Measurements from ENCODE around the gene DDX6.

The DDX6 gene

DNA sequence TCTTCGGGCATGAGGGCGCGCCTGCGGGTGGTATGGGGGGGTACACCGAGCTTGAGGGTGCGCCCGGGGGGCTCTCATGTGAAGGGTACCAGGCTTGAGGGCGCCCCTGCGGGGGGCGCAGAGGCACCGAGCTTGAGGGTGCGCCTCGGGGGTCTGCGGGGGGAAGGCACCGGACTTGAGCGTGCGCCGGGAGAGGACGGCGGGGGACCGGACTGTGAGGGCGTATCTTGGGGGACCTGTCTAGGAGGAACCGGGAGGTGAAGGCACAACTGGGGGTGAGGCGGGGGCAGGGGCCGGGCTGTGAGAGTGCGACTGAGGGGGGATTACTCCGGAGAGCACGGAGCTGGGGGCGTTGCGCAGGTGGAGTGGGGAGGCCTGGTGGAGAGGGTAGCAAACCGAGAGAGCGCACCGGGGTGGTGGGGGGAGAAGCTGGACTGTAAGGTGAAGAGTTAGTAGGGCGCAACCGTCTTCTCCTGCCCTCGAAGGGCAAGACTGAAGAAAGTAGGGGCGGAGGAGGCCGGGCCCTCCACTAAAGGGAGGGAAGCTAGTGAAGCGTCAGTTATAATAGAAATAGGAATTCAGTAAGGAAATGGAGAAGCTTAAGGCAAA lies 1.1 kb upstream of the DDX6 start:
- H3K4me3 ChIP-seq (ENCODE audit: low read depth, low read length) = peak overlapping the region; percentile 82
- POLR2A ChIA-PET = interaction anchor here (0.5 to 4.4 kb wide), 12 partner anchors 11 to 215 kb away, joined by 3 to 49 read pairs (median 3); partner anchors contain the start of gene BCL9L
- TF ChIP-seq, protein P1, sequence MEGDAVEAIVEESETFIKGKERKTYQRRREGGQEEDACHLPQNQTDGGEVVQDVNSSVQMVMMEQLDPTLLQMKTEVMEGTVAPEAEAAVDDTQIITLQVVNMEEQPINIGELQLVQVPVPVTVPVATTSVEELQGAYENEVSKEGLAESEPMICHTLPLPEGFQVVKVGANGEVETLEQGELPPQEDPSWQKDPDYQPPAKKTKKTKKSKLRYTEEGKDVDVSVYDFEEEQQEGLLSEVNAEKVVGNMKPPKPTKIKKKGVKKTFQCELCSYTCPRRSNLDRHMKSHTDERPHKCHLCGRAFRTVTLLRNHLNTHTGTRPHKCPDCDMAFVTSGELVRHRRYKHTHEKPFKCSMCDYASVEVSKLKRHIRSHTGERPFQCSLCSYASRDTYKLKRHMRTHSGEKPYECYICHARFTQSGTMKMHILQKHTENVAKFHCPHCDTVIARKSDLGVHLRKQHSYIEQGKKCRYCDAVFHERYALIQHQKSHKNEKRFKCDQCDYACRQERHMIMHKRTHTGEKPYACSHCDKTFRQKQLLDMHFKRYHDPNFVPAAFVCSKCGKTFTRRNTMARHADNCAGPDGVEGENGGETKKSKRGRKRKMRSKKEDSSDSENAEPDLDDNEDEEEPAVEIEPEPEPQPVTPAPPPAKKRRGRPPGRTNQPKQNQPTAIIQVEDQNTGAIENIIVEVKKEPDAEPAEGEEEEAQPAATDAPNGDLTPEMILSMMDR (IDR thresholded peaks at IDR 0.05; ENCODE audit: insufficient read depth, low read length, missing control alignments) = no peak
- CTCF ChIA-PET = interaction anchor here (0.7 to 9.8 kb wide), 16 partner anchors 7 to 165 kb away, joined by 3 to 108 read pairs (median 3); partner anchors contain the start of gene BCL9L
- no peak for DNase-seq (ENCODE audit: low read depth, low spot score)

DNA sequence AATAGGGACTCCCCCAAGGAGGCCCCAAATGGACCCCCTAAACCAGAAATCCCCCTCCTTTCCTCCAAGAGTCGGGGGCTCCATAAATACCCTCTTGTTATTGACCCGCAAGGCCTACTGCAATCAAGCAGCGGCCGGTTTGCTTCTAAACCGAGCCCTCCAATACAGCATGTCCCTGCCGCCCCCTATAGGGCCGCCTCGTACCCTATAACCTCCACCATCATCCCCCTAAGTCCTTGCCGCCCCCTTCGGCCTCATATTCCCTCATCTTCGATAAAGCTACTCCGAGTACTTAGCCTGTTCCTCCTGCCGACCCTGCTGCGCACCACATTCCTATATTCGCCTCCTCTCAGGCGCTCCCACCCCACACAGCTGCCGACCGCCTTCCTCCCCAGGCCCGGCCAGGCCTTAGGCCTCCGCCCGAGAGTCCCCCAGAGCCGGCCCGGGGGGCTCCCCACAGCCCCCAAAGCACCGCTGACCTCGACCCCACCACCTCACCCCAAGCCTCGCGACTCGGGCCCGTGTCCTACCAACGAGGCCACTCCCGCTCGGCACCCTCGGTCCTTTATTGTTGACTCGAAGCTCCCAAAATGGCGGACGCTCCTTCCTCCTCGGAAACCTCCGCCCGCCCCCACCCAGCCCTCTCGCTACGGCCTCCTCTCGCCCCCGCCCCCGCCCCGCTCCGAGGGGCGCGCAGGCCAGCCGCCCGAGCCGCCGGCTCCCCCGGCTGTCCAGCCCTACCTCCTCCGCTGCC lies 430 bp downstream of the DDX6 start:
- POLR2A ChIA-PET = interaction anchor here (0.6 to 4.4 kb wide), 10 partner anchors 24 to 258 kb away, joined by 3 to 49 read pairs (median 4); partner anchors contain the start of gene BCL9L
- CTCF ChIA-PET = interaction anchor here (0.8 to 9.8 kb wide), 19 partner anchors 10 to 171 kb away, joined by 3 to 108 read pairs (median 3); partner anchors contain the start of genes BCL9L and UPK2
- TF ChIP-seq, protein P1 (IDR thresholded peaks at IDR 0.05; ENCODE audit: insufficient read depth, low read length, missing control alignments) = peak; percentile 53
- H3K4me3 ChIP-seq (ENCODE audit: low read depth, low read length) = peak overlapping the region; percentile 82
- DNase-seq (ENCODE audit: low read depth, low spot score) = no peak

DNA sequence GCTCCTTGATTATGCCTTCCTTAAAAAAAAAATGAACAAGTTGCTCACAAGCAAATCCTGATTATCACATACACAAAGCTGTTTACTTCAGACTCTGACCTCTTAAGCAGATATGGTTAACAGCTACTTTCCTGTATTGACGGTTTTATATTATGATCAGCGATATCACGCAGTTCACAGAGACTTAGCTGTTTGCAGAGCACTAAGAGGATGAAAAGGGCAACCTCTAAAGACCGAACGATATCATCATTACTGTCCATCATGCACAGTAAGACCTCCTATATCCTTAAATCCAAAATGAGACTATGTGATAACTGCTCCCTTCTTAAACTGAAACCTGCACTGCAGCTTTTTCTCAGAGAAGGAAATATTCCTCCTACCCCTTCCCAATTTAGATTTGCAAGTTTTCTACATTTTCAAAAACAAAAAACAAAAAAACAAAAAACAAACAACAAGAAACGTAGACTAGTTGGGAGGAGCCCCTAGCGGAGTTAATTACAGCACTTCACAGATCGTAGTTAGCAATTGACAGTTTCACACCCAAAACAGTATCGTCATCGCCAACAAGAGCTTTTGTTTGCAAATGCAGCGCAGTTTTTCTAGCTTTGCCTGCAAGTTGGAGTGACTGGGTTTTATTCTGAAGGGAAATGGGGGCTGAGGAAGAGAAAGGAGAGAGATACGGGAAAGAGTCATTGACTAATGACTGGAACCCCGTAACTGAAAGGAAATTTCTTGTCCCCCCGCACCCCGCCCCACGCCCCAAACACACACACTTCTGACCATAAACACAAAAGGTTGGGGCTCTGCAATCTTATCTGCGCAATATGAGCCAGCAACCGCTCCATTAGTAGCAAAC lies 1.2 kb downstream of the DDX6 start:
- DNase-seq (ENCODE audit: low read depth, low spot score) = no peak
- TF ChIP-seq, protein P1 (IDR thresholded peaks at IDR 0.05; ENCODE audit: insufficient read depth, low read length, missing control alignments) = no peak
- CTCF ChIA-PET = interaction anchor here (1.0 to 9.8 kb wide), 16 partner anchors 9 to 167 kb away, joined by 3 to 108 read pairs (median 4); partner anchors contain the start of genes BCL9L and UPK2
- peak overlapping the region; percentile 82 for H3K4me3 ChIP-seq (ENCODE audit: low read depth, low read length)
- POLR2A ChIA-PET = interaction anchor here (0.6 to 4.4 kb wide), 6 partner anchors 94 to 257 kb away, joined by 3 to 49 read pairs (median 4); partner anchors contain the start of genes BCL9L and CXCR5

DNA sequence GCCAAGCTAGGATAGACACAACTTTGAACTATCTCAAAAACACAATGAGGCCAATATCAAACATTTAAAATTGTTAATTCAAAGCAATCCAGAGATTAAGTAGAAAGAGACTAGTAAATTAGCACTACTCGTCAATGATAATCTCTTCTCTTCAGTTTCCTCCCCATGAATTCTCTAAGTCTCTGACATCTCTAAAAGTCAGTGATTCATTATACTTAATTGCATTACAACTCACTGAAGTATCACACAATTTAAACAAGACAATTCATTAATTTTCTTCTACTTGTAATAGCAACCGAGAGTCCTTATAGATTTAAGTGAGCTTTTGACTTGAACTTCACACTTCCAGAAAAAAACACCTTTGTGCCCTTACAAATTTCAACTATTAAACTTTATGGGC lies 4.3 kb downstream of the DDX6 start:
- H3K4me3 ChIP-seq (ENCODE audit: low read depth, low read length) = no peak overlapping the region
- TF ChIP-seq, protein P1 (IDR thresholded peaks at IDR 0.05; ENCODE audit: insufficient read depth, low read length, missing control alignments) = no peak
- ChIA-PET POLR2A (no interaction called here), CTCF (interaction anchor here (0.9 to 9.8 kb wide), 4 partner anchors 93 to 166 kb away, joined by 3 to 108 read pairs (median 3); partner anchors contain the start of gene BCL9L)
- DNase-seq (ENCODE audit: low read depth, low spot score) = no peak

DNA sequence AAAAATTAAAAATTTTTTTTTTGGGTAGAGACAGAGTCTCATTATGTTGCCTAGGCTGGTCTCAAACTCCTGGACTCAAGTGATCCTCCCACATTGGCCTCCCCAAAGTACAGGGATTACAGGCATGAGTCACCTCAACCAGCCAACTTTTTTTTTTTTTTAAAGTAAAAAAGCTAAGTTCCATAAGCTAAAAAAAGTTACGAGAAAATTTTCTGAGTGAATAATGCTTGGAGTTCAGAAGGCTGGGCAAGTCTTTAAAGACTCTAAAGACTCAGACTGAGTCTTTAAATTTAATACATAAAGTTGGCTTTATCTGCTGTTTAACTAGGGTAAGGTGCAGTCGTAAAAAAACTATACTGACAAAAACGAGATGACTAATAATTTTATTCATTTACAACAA lies 5.6 kb downstream of the DDX6 start:
- ChIA-PET POLR2A (interaction anchor here (0.6 kb wide), 1 partner anchor 41 kb away, joined by 3 read pairs; no protein-coding TSS in a partner anchor), CTCF (interaction anchor here (1.2 to 9.8 kb wide), 5 partner anchors 96 to 180 kb away, joined by 3 to 108 read pairs (median 5); partner anchors contain the start of gene BCL9L)

More for the DNA sequence above, 5.6 kb downstream of the DDX6 start:
- no peak for DNase-seq (ENCODE audit: low read depth, low spot score)
- no peak overlapping the region for H3K4me3 ChIP-seq (ENCODE audit: low read depth, low read length)
- TF ChIP-seq, protein P1 (IDR thresholded peaks at IDR 0.05; ENCODE audit: insufficient read depth, low read length, missing control alignments) = no peak

Data from AG04449 (cell line).